Hepatocyte (in vitro differentiated cells): ENCODE data around the gene MAMSTR.

ENCODE experiments used
- CTCF ChIP-seq: fragments of 200-600 bp; sonication (generic); IDR thresholded peaks from 2 replicates; pipeline ENCODE4 v1.5.1; 2016; ENCODE audit warnings: antibody characterized with exemption, mild to moderate bottlenecking; ENCODE audit not compliant: poor library complexity
- EZH2 ChIP-seq: fragments of 200-600 bp; sonication (generic); IDR thresholded peaks from 2 replicates; pipeline ENCODE4 v1.6.1; 2016; ENCODE audit warnings: antibody characterized with exemption, mild to moderate bottlenecking, borderline replicate concordance

DNA sequence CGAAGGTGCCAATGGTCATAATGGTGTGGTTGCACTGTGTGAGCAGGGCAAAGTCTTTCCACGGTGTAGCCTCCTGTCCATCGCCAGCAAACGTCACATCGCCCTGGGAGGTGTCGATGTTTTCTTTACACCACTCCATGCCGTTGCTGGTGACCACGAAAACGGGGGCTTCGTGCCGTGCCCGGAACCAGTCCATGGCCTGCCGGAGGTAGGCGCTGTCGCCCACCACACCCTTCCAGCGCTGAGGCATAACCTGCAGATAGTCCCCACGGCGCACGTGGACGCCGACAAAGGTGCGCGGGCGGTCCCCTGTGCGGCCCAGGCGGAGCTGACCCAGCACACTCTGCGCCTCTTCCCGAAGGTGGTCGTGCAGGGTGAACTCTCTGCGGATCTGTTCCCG, 30.8 kb upstream of the MAMSTR start:
- TF ChIP-seq CTCF (no peak), EZH2 (no peak)
